MM.1S (cell line): ENCODE measurements around the gene EIF4E.
"Not testable (repeated sequence)": the region's sequence is repeated elsewhere in the genome, so short reads cannot be mapped to it uniquely, and the experiment has no call there.

ENCODE experiments used
- DNase-seq: peaks from one replicate; pipeline ENCODE4 v3.0.0-alpha.2; 2015
- H2AFZ ChIP-seq: fragments of 300-600 bp; sonication (generic); 2 replicates; pipeline ENCODE4 v1.6.0; 2016; ENCODE audit warnings: antibody characterized with exemption, low read length
- H3F3A ChIP-seq: fragments of 300-600 bp; sonication (generic); 2 replicates; pipeline ENCODE4 v1.6.1; 2016; ENCODE audit warnings: mild to moderate bottlenecking, antibody characterized with exemption, low read length, moderate library complexity, mixed read lengths; ENCODE audit not compliant: insufficient read depth
- H3K27ac ChIP-seq: fragments of 300-600 bp; sonication (generic); 2 replicates; pipeline ENCODE4 v1.5.1; 2016; ENCODE audit warnings: mild to moderate bottlenecking, low read length
- H3K27me3 ChIP-seq: fragments of 300-600 bp; sonication (generic); replicated peaks from 2 replicates; pipeline ENCODE4 v1.6.0; 2016; ENCODE audit warnings: low read length; ENCODE audit not compliant: insufficient read depth
- H3K36me3 ChIP-seq: fragments of 300-600 bp; sonication (generic); replicated peaks from 2 replicates; pipeline ENCODE4 v1.6.1; 2016; ENCODE audit warnings: mild to moderate bottlenecking, low read length, mixed read lengths; ENCODE audit not compliant: insufficient read depth
- H3K4me1 ChIP-seq: fragments of 300-600 bp; sonication (generic); 2 replicates; pipeline ENCODE4 v1.6.1; 2016; ENCODE audit warnings: low read length, mixed read lengths
- H3K4me2 ChIP-seq: fragments of 300-600 bp; sonication (generic); 2 replicates; pipeline ENCODE4 v1.6.0; 2016; ENCODE audit warnings: low read depth, low read length
- H3K4me3 ChIP-seq: fragments of 300-600 bp; sonication (generic); 2 replicates; pipeline ENCODE4 v1.5.1; 2016; ENCODE audit warnings: low read length, mixed read lengths
- H3K79me2 ChIP-seq: fragments of 300-600 bp; sonication (generic); 2 replicates; pipeline ENCODE4 v1.6.1; 2016; ENCODE audit warnings: mixed run types, low read length, mixed read lengths
- H3K9ac ChIP-seq: fragments of 300-600 bp; sonication (generic); 2 replicates; pipeline ENCODE4 v1.6.1; 2016; ENCODE audit warnings: low read length, mixed read lengths
- H3K9me2 ChIP-seq: fragments of 300-600 bp; sonication (generic); replicated peaks from 2 replicates; pipeline ENCODE4 v1.6.1; 2016; ENCODE audit warnings: mild to moderate bottlenecking, low read length, mixed read lengths; ENCODE audit not compliant: insufficient read depth
- H3K9me3 ChIP-seq: fragments of 300-600 bp; sonication (generic); replicated peaks from 2 replicates; pipeline ENCODE4 v1.6.1; 2016; ENCODE audit warnings: mild to moderate bottlenecking, low read length, mixed read lengths; ENCODE audit not compliant: insufficient read depth
- H4K20me1 ChIP-seq: fragments of 300-600 bp; sonication (generic); 2 replicates; pipeline ENCODE4 v1.6.1; 2016; ENCODE audit warnings: mild to moderate bottlenecking, low read length, moderate library complexity, mixed read lengths; ENCODE audit not compliant: insufficient read depth
- CTCF ChIP-seq: fragments of 300-600 bp; sonication (generic); IDR thresholded peaks from 2 replicates; pipeline ENCODE4 v1.5.1; 2016; ENCODE audit warnings: antibody characterized with exemption, low read length, mixed read lengths
- EZH2 ChIP-seq: fragments of 300-600 bp; sonication (generic); optimal IDR thresholded peaks from 2 replicates; pipeline ENCODE3; 2017; ENCODE audit warnings: low read depth, mild to moderate bottlenecking, antibody characterized with exemption, low read length, mixed read lengths
- EZH2phosphoT487 ChIP-seq: fragments of 300-600 bp; sonication (generic); IDR thresholded peaks from 2 replicates; pipeline ENCODE4 v1.6.1; 2018; ENCODE audit warnings: antibody characterized with exemption, low read length

Gene EIF4E

GRCh38 chr4:98890702-98891455 lies 38.1 kb downstream of the EIF4E start:
- Histone ChIP-seq H4K20me1 (no peaks in the 10 kb centered on the region), H3K4me3 (no peak overlapping the region), H2AFZ (no peak overlapping the region), H3K79me2 (peaks cover 74% of the 10 kb centered on the region), H3K36me3 (peaks cover 6% of the 10 kb centered on the region), H3K4me2 (no peak overlapping the region), H3K9ac (no peak overlapping the region), H3K27me3 (no peaks in the 10 kb centered on the region), H3K4me1 (no peaks in the 10 kb centered on the region), H3F3A (no peaks in the 10 kb centered on the region), H3K9me2 (no peaks in the 10 kb centered on the region), H3K9me3 (no peaks in the 10 kb centered on the region), H3K27ac (no peak overlapping the region)
- TF ChIP-seq CTCF (no peak), EZH2phosphoT487 (no peak), EZH2 (no peak)
- no peak for DNase-seq

GRCh38 chr4:98887145-98887544 lies 41.8 kb downstream of the EIF4E start:
- peaks cover 13% of the 10 kb centered on the region for H3K36me3 ChIP-seq
- peaks cover 45% of the 10 kb centered on the region for H3K79me2 ChIP-seq
- no peak overlapping the region for H3K4me2 ChIP-seq

GRCh38 chr4:98886382-98886781 lies 42.6 kb downstream of the EIF4E start:
- not testable (repeated sequence) for H3K4me3 ChIP-seq, H3F3A ChIP-seq, H3K4me1 ChIP-seq, H4K20me1 ChIP-seq, H3K9ac ChIP-seq, H3K4me2 ChIP-seq, H3K27me3 ChIP-seq, H2AFZ ChIP-seq, H3K27ac ChIP-seq, DNase-seq, H3K9me3 ChIP-seq, H3K9me2 ChIP-seq
- Histone ChIP-seq H3K79me2 (peaks cover 39% of the 10 kb centered on the region), H3K36me3 (peaks cover 13% of the 10 kb centered on the region; the same call in 1 of the 2 replicates)

More at GRCh38 chr4:98887145-98887544, 41.8 kb downstream of the EIF4E start:
- Histone ChIP-seq H3K9ac (no peak overlapping the region), H3K9me3 (no peaks in the 10 kb centered on the region), H3K4me1 (no peaks in the 10 kb centered on the region), H3K9me2 (no peaks in the 10 kb centered on the region), H3K4me3 (no peak overlapping the region), H3K27ac (no peak overlapping the region), H3F3A (no peaks in the 10 kb centered on the region), H2AFZ (no peak overlapping the region), H4K20me1 (no peaks in the 10 kb centered on the region), H3K27me3 (no peaks in the 10 kb centered on the region)
- no peak for DNase-seq
- TF ChIP-seq EZH2phosphoT487: no peak

- H3K36me3 ChIP-seq, H2AFZ ChIP-seq, H3K27ac ChIP-seq, H4K20me1 ChIP-seq, DNase-seq, H3K4me1 ChIP-seq, H3F3A ChIP-seq, H3K27me3 ChIP-seq, H3K9me2 ChIP-seq, H3K9me3 ChIP-seq, H3K4me2 ChIP-seq, H3K9ac ChIP-seq, H3K4me3 ChIP-seq, H3K79me2 ChIP-seq: not testable (repeated sequence)
Observed at GRCh38 chr4:98880884-98881283, 48.0 kb downstream of the EIF4E start.

- no peak overlapping the region for H3K4me2 ChIP-seq
- H3K9me3 ChIP-seq: no peaks in the 10 kb centered on the region
- H3K9me2 ChIP-seq: no peaks in the 10 kb centered on the region
- no peaks in the 10 kb centered on the region for H3K4me1 ChIP-seq
- H3K79me2 ChIP-seq: 0 out of 2 replicates have a peak, but pooled peaks cover 5% of the 10 kb centered on the region
- no peak for TF ChIP-seq EZH2phosphoT487
- TF ChIP-seq CTCF: no peak
- no peak for TF ChIP-seq EZH2
- no peaks in the 10 kb centered on the region for H4K20me1 ChIP-seq
- H3K27ac ChIP-seq: no peak overlapping the region
- H2AFZ ChIP-seq: no peak overlapping the region
- 0 out of 2 replicates have a peak, but pooled peaks cover 7% of the 10 kb centered on the region for H3K36me3 ChIP-seq
- no peak for DNase-seq
- H3K4me3 ChIP-seq: no peak overlapping the region
- no peak overlapping the region for H3K9ac ChIP-seq
- H3F3A ChIP-seq: no peaks in the 10 kb centered on the region
- H3K27me3 ChIP-seq: no peaks in the 10 kb centered on the region
Observed at GRCh38 chr4:98879515-98879914, 49.4 kb downstream of the EIF4E start.
